Fibroblast of skin of right biceps (primary cell): ENCODE results near the gene C3orf70.

Experiments used
- DNase-seq: peaks from one replicate; pipeline ENCODE4 v3.0.0-alpha.2; 2013

The C3orf70 gene

DNA sequence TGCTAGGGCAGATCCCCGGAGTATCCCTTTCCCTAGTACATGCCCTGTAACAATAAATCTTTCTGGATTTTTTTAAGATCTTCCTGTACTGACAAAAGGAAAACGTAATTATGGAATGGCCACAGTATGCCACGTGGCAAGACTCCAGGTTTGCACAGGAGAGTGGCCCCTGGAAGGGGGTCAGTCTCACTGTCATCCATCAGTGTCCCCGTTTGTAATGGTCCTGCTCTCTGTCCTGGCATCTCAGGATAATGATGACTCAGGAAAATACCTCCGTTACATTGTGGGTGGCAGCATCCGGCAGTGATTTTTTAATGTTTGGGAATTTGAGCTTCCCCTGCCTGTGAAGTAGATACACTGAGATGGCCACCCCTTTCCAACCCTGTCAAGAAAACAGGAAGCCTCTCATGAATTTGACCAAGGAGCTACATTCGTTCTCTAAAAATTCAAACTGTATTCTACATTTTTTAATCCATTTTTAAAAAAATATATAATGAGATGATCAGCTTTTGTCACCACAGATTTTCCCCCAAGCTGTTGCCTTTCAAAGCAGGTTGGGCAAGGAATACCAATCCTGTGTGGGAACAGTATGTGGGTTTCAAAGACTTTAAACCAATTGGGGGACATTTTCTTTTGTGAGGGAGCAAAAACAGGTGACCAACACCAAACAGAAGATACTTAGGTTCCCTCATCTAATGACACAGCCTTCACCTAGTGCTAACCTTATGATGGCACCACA lies 110.4 kb downstream of the C3orf70 start:
- DNase-seq, result peak; percentile 1

DNA sequence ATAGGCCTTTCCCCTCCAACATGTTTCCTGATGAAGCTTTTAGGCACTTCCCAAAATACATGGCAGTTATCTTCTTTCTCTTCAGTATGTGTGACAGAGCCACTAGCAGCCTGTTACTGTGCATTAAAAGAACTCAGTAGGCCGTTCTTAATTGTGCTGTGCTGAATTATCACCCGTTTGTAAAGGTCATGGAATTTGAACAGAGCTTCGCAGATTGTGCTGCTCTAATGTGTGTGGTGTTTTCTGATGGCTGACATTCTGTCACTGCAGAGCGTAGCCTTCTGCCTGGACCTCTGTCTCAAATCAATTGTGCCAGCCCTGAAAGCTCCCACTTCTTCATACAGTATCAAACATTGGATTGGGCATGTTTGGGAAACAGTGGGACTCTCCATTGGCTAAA lies 111.3 kb downstream of the C3orf70 start:
- no peak for DNase-seq

DNA sequence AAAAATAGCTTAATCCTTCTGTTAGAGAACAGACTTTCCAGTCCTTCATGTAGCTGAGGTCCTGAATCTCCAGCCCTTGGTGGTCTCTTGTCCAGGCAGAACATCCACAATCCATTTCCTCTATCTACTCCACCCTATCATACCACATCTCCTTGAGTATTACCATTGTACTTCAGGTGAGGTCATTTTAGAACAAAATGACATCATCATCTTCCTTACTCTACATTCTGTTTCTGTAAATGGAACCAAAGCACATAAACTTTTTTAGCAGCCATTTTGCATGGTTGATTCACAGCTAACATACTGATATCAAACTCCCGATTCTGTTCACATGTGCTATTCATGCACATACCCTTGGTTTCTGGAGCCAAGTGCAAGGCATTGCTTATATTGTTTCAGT lies 112.4 kb downstream of the C3orf70 start:
- no peak for DNase-seq

DNA sequence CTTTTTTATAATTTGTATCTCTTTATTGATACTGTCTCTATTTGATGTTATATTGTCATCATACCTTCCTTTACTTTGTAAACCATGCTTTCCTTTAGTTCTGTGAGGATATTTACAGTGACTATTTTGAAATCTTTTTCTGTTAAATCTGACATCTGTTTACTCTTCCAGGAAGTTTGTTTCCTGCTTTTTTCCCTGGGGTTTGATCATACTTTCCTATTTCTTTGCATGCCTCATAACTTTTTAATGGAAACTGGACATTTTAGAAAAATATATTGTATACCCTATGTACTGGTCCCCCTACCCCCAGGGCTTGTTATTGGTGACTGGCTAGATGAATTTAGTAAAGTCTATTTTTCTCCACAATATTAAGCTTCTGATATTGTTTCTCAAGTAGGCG lies 115.1 kb downstream of the C3orf70 start:
- no peak for DNase-seq

GRCh38 chr3:185030951-185031350 lies 121.9 kb downstream of the C3orf70 start:
- no peak for DNase-seq

GRCh38 chr3:185030399-185030798 lies 122.5 kb downstream of the C3orf70 start:
- DNase-seq, result no peak

- DNase-seq, result no peak
These were observed 123.8 kb downstream of the C3orf70 start for GRCh38 chr3:185029086-185029485.

DNA sequence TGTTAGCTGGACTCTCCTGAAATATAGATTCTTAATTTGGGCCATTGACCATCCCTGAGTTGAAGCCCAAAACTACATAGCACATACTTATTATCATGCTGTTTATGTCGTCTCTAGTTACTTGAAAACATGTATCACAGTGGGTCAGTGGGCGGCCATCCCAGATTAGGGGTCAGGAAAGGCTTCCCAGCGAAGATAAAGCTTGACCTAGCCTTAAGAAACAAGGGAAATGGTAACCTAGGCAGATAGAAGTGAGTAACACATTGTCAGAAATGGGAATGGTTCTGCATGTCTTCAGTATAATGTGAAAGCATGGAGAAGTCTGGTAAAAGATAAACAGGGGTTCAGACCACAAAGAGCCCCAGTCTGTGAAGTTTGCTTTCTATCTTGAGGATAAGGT lies 124.7 kb downstream of the C3orf70 start:
- DNase-seq, result no peak
